ENCODE data around the gene CTSF. TPM values are rescaled to one million over a fixed set of nuclear protein-coding genes. Genes with fewer than 3 reads are reported as not detected.
"Not testable (repeated sequence)": the region's sequence is repeated elsewhere in the genome, so short reads cannot be mapped to it uniquely, and the experiment has no call there.

The CTSF gene
- total RNA-seq, 1 donor from 2014 or later: 2.0 TPM

DNA sequence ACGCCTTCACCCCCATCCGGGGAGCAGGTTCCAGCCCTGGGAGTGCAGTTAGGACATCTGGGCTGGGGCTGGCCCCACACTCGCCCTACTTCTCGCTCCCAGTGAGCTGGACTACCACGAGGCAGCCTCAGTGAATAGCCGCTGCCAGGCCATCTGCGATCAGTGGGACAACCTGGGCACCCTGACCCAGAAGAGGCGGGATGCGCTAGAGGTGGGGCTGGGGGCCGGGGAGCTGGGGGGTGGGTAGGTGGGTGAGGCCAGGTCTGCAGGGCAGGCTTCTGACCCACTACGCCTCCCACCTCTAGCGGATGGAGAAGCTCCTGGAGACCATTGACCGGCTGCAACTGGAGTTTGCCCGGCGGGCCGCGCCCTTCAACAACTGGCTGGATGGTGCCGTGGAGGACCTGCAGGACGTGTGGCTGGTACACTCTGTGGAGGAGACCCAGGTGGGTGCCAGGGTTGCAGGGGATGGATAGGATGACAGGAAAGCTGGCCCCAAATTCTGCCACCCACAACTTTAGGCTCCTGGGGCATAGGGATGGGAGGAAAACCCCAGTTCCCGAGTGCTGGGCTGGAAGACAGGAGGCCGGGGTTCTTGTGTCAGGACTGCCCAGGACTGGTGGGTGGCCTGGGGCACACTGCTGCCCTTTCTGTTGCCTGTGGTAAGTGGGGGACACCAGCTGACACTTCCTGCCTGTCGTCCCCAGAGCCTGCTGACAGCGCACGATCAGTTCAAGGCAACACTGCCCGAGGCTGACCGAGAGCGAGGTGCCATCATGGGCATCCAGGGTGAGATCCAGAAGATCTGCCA, 8.3 kb downstream of the CTSF start:
- intact Hi-C loops (cut with micrococcal nuclease): loop anchor here (1.0 kb wide), 2 partner anchors 14 to 33 kb away; partner anchors contain the start of genes ACTN3, CCDC87, CCS and ZDHHC24

DNA sequence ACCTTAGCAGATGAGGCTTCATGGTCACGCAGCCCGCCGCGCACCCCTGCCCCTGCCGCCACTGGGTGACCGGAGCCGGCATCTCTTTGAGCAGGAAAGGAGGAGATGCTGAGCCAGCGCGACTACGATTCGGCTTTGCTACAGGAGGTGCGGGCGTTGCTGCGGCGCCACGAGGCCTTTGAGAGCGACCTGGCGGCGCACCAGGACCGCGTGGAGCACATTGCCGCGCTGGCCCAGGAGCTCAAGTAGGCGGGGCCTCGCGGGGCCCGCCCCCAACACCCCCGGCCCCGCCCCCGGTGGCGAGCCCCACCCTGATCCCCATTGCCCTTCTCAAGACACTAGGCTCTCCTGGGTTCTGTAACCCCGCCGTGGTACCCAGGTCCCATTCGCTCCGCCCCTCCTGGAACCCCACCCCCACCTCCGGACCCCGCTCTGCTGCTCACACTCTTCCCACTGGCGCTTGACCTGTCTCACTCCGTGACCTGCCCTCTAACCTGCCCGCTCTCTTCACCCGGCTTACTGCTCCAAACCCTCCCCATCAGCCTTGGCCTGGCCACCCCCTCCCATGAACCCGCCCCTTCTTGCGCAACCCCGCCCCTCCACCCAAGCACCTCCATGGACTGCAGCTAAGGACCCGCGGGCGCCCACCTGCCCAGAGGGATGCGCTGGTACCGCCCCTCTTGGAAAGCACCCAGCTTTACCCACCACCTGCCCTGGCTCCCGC, 9.1 kb downstream of the CTSF start:
- intact Hi-C loops (cut with micrococcal nuclease): loop anchor here (1.0 kb wide), 2 partner anchors 13 to 34 kb away; partner anchors contain the start of genes ACTN3, CCDC87, CCS and ZDHHC24

DNA sequence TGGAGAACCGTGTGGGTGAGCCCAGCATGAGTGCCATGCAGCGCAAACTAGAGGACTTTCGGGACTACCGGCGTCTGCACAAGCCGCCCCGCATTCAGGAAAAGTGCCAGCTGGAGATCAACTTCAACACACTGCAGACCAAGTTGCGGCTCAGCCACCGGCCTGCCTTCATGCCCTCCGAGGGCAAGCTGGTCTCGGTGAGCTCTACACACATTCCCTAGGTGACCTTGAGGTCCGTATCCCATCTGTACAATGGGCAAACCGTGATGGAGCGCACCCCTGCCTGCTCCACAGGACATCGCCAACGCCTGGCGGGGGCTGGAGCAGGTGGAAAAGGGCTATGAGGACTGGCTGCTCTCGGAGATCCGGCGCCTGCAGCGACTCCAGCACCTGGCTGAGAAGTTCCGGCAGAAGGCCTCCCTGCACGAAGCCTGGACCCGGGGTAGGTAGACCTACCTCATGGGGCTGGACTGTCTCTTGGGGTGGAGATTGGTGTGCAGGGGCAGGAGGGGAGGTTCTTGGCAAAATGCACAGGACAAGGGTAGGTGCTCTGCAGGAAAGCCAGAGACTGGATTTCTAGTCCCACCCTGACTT, 10.6 kb downstream of the CTSF start:
- intact Hi-C loops (cut with micrococcal nuclease): no loop called here

DNA sequence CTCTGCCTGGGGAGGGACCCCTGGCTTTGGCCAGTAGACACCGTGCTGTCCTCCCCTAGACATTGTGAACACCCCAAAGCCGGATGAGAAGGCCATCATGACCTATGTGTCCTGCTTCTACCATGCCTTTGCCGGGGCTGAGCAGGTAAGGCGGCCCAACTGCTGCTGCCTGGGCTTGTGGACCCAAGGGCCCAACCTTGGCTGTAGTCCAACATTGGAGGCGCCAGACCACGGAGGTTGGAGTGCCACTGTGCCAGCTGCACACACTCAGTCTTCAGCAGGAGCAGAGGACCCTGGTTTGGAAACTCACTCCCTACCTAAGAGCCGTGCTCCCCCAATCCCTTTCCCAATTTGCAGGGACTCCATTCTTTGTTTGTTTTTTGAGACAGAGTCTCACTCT, 12.3 kb downstream of the CTSF start:
- intact Hi-C loops (cut with micrococcal nuclease): no loop called here

DNA sequence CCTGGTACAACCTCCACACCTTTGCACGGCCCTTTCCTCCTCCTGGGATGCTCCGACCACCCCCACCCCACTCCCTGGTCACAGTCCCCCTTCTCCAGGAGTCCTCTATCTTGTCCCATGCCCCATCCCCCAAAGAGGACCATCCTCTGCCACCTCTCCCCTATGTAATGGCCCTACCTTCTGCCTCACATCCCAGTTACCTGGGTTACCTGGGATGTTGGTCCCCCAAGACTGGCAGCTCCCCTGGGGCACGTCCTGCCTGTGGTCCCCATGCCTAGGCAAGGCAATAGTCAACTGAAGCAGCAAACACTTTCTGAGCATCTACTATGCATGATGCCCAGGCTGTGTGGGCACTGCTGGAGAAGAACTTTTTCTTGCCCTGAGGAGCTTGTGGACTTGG, 13.0 kb downstream of the CTSF start:
- intact Hi-C loops (cut with micrococcal nuclease): no loop called here

DNA sequence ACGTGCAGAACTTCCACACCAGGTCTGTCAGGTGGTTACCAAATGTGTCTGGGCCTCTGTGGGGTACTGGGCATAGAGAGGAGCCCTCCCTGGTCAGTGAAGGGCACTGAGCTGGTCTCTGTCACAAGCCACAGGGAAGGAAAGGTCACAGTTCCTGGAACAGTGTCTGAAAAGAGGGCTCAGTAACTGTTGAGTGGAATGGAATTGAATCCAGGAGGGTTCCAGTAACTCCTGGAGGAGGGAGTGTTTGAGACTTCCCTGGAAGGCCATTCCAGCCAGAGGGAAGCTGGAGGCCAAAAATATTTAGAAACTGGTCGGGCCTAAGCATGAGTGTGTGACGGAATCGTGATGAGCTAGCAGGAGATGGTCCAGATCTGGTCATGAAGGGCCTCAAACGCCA, 13.8 kb downstream of the CTSF start:
- intact Hi-C loops (cut with micrococcal nuclease): no loop called here

DNA sequence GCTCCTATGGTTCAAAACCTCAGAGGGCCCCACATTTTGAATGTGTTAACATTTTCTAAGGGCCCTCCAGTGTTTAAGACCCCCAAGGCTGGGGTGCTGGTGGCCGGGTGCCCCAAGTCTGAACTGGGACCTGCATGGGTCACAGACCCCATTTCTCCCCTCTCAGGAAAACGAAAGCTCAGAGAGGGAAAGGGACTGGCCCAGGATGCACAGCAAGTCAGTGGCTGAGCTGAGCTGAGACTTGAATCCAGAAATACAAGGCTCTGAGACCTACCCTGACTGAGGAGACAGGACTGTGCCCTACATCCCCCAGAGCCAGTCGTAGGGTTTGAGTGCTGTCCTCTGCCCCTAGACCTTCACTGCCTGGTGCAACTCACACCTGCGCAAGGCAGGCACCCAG, 17.5 kb downstream of the CTSF start:
- intact Hi-C loops (cut with micrococcal nuclease): no loop called here

DNA sequence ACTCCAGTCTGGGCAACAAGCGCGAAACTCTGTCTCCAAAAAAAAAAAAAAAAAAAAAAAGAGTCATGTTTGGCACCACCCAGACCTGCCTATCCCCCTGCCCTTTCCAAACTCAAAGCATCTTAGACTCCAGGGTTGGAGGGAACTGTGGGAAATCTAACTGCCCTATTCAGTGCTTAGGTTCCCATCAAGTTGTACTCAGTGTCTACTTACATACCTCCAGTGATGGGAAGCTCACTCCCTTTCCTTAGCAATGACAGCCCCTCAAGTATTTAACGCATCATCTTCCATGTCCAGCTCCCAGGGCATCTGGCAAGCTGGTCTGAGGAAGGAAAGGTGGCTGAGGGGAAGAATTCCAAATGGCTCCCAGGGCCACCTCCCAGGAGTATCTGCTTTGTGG, 18.7 kb downstream of the CTSF start:
- intact Hi-C loops (cut with micrococcal nuclease): no loop called here

DNA sequence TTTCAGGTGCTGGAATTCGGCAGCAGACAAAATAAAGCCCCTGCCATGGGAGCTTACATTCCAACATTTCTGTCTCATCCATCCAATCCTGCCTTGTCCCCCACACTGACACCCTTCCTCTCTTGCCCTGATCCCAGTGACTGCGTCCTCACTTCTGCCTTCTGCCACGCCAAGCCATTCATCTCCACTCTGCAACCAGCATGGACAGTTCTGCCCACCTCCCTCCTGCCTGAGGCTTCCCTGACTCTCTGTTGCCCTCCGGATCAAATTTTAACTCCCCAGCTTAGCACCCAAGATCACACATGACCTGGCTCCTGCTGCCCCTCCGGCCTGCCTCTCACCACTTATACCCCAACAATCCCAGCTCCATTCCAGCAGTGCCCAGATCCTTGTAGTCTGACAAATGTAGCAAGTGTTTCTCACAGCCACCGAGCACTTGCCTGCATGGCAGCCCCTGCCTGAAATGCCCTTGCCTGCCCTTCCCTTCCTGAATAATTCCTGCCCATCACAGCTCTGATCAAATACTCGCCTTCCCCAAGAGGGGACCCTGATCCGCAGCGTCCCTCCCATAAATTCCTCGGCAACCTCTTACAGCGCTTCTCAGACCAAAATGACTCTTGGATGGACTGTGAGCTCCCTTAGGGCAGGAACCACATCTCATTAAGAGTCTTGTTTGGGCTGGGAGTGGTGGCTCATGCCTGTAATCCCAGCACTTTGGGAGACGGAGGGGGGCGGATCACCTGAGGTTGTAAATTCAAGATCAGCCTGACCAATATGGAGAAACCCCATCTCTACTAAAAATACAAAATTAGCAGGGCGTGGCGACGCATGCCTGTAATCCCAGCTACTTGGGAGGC, 19.4 kb downstream of the CTSF start:
- intact Hi-C loops (cut with micrococcal nuclease): no loop called here

DNA sequence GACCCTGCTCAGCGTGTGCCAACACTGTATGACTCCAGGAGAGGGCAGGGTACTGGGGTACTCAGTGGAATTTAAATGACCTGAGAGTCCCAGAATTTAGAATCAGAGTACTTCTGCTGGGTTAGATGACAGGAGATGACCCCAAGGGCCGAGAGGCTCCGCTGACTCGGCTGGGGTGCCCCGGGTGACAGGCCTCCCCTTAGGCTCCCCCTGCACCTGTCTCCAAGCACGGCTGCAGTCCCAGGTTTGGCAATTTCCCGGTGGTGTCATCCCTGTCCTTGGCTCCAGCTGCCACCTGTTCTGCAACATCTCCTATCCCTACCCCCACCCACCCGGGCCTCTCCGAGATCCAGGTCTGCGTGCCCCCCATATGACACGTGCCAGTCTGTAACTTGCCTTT, 20.4 kb downstream of the CTSF start:
- intact Hi-C loops (cut with micrococcal nuclease): no loop called here

DNA sequence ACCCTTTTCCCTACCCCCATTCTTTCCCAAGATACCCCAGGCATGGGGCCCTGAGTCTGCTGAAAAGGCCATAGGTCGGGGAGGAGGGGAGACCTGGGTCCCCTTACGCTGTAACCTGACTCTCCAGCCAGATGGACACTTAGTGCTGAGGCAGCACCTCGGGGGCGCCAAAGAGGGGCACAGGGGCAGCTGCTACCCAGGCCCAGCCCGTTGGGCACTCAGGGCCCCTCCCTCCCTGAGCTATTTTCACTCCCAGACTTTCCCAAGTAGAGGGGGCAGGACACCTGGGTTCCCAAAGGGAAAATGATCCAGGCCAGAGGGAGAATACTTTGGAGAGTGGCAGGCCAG, 20.8 kb downstream of the CTSF start:
- intact Hi-C loops (cut with micrococcal nuclease): loop anchor here (2.0 kb wide), 1 partner anchor 69 kb away; the partner anchor contains the start of gene RBM14

DNA sequence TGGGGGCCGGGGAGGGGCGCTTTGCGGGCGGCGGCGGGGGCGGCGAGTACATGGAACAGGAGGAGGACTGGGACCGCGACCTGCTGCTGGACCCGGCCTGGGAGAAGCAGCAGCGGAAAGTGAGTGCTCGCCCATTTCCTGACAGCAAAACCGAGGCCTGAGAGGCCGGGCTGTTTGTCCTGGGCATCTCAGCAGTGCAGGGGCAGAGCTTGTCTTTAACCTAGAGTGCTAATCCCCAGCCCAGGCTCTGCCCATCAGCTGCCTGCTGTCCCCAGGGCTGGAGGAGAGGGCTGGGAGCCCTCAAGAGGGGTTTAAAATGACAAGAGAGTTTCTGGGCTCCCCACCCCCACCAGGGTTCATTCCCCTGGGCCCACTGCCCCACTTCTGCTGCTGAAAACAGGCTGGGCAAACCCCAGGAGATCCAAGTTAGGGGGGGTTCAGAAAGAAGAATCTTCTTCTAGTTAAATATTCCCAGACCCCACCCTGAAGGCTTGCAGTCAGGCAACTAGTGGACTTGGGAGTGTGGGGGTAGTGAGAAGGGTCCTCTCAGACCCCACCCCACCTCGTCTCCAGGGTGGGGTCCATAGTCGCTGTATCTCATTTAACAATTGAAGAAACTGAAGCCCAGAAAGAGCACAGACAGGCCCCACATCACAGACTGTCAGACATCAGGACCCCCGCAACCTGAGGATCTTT, 21.3 kb downstream of the CTSF start:
- intact Hi-C loops (cut with micrococcal nuclease): loop anchor here (1.0 to 2.0 kb wide), 12 partner anchors 12 to 258 kb away; partner anchors contain the start of genes BBS1, CCDC87, CCS and DPP3

DNA sequence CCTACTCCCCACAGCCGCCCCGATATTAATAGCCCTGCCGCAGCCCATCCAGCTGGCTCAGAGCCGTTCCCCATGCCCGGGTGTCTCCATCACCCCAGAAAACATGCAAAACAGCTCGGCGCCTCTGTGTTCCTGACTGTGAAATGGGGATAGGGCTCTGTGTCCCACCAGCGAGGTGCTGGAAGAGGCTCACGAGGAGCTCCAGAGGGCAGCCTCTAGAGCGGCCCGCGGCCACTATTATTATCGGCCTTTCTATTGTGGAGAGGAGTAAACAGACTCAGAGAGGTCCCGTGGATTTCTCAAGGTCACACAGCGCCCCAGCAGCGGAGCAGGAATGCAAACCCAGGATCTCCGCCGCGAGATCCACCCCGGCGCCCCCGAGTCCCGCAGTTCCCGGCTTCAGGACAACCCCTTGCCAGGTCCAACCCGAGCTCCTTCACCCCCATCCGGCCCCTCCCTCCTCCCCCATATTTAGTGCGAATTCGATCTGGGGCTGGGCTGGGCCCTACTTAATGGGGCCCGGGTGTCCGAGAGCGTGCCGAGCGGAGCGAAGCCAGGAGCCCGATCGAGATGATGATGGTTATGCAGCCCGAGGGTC, 21.9 kb downstream of the CTSF start, which contains the start of gene ACTN3:
ACTN3 (plus strand) TSS at position 536 of the 598 bp plus-strand sequence; CDS start at position 571, 35 bp downstream.
- intact Hi-C loops (cut with micrococcal nuclease): loop anchor here (1.0 to 2.0 kb wide), 12 partner anchors 13 to 257 kb away; partner anchors contain the start of genes BBS1, CCDC87, CCS and DPP3

DNA sequence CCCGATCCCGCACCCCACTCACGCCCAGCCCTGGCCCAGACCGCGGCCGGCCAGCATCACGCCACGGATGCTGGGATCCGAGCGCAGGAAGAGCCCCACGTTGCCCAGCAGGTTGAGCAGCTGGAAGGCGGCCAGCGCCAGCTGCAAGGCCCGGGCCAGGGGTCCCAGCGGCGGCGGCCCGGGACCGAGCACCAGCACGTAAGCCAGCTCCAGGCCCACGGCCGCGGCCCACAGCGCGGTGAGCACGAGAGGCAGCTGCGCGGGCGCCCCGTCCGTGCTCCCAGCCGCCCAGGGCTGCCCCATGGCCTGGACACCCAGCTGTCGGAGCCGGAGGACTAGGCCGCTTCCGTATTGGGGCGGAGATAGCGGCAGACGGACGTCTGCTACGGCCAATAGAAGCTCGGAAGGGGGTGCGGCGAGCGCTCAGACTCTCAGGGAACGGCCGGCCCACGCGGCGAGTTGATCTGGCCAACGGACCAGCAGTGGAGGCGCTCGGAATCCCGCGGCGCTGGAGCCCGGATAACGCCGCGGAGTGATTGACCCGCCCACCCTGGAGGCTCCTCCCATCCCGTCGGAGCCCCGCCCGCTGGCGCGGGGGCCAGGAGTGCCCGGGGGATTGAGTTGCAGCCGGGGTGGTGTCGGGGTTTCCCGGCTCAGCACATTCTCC, 22.6 kb downstream of the CTSF start, which contains the start of gene ZDHHC24:
ZDHHC24 (minus strand) TSS at position 348 of the 667 bp plus-strand sequence; CDS start at position 303, 45 bp downstream.
- intact Hi-C loops (cut with micrococcal nuclease): loop anchor here (1.0 to 2.0 kb wide), 12 partner anchors 13 to 257 kb away; partner anchors contain the start of genes BBS1, CCDC87, CCS and DPP3

DNA sequence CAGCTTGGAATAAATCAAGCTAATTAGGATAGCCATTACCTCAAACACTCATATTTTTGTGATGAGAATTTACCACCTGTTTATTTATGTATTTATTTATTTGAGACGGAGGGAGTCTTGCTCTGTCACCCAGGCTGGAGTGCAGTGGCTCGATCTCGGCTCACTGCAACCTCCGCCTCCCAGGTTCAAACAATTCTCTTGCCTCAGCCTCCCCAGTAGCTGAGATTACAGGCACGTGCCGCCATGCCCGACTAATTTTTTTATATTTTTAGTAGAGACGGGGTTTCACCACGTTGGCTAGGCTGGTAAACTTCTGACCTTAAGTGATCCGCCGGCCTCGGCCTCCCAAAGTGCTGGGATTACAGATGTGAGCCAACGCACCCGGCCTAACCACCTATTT, 23.5 kb downstream of the CTSF start:
- intact Hi-C loops (cut with micrococcal nuclease): not testable (repeated sequence)

DNA sequence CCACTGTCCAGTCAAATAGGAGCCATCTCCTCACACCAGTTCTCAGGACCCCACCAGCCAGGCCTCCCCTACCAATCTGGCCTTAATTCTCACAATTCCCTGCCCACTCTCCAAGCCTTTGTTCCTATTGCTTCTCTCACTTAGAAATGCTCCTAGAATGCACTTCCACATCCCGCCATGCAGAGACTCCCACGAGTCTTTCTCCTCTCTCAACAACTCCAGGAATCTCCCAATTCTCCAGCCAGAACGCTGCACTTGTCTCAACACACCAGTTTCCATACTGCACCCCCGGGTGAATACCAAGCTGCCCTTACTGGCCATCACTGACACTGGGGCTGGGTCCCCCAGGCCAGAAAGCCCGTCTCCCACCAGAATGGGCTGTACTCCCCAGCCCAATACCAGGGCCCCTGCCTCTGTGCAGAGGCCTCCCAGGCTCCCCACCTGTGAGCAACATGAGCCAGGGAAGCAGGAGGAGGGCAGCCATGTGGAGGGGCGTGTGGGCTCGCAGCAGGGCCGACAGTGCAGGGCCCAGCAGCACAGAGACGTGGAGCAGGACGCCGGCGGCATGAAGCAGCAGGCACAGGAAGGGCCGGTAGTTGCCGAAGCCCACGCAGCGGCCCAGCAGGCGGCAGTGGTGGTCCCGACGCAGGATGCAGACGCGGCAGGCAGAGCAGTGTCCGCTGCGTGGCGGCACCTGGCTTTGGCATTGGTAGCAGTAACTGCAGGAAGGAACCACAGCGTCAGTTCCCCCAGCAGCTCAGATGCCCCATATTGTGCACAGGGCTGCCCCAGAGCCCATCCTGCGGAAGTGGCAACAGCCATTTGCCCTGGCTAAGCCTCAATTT, 24.9 kb downstream of the CTSF start:
- intact Hi-C loops (cut with micrococcal nuclease): no loop called here

DNA sequence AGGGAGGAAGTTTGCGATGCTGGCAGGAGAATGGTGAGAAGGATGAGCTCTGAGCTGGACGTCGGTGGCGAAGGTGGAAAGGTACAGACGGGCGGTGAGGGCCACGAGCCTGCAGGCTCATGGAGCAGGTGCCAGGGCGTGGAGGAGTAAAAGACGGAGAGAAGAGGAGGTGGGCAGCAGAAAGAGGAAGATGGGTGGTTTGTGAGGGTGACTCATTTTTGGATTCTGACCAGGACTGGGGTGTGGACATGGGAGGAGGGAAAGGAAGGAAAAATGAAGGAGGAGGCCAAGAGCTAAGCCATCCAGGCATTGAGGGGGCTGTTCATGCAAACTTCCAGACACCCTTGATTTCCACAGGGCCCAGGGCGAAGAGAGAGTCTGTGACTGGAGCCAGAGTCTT, 26.0 kb downstream of the CTSF start:
- intact Hi-C loops (cut with micrococcal nuclease): no loop called here

DNA sequence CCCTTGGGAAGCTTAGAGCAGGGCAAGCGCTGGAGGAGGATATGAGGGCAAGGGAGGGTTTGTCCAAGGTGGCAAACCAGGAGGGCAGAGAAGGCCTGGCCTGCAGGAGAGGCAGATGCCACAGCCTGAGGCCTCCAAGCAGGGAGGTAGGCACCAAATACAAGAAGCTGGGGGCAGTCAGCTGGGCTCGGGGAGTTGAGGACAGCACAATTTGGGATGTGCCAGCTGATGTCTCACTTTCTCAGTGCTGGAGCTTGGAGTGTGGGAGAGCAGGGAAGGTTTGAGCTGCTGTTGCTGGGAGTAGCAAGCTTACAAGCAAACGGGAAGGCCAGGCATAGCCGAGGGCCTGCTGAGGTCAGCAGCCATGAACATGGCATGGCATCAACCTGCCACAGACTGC, 26.5 kb downstream of the CTSF start:
- intact Hi-C loops (cut with micrococcal nuclease): no loop called here
